ENCODE measurements around the gene DLGAP1.

GRCh38 chr18:3610813-3611212 is 844.3 kb downstream of the DLGAP1 start:
- TF ChIP-seq EZH2 (IDR thresholded peaks at IDR 0.05; ENCODE audit: insufficient read depth, poor library complexity, severe bottlenecking) (no peak), EZH2phosphoT487 (IDR thresholded peaks at IDR 0.05; ENCODE audit: insufficient read depth, low read depth) (no peak)
